Esophagus (tissue), 2 donors: ENCODE data around the gene AIMP1. TPM values are rescaled to one million over a fixed set of nuclear protein-coding genes. Genes with fewer than 3 reads are reported as not detected.

Experiments
- H3K27ac ChIP-seq, 2 donors: one replicate each; pipeline ENCODE4 v1.5.1; 2013; ENCODE audit warnings: low read depth in 2 of 2, mild to moderate bottlenecking in 2 of 2, inconsistent platforms in 1 of 2, low read length in 1 of 2, moderate library complexity in 1 of 2
- H3K27me3 ChIP-seq, 2 donors: one replicate each; pipeline ENCODE4 v1.6.1; 2013; ENCODE audit warnings: low read length in 2 of 2, control low read depth in 1 of 2, mild to moderate bottlenecking in 1 of 2; ENCODE audit not compliant: insufficient read depth in 2 of 2, control insufficient read depth in 1 of 2
- H3K36me3 ChIP-seq, 2 donors: one replicate each; pipeline ENCODE4 v1.6.1; 2013; ENCODE audit warnings: low read length in 1 of 2; ENCODE audit not compliant: control insufficient read depth in 2 of 2, insufficient read depth in 2 of 2
- H3K4me1 ChIP-seq, 2 donors: one replicate each; pipeline ENCODE4 v1.6.1; 2013; ENCODE audit warnings: low read length in 1 of 2; ENCODE audit not compliant: control insufficient read depth in 2 of 2, insufficient read depth in 2 of 2
- H3K4me3 ChIP-seq, 2 donors: one replicate each; pipeline ENCODE4 v1.5.1; 2013; ENCODE audit warnings: low read length in 2 of 2, mild to moderate bottlenecking in 2 of 2, low read depth in 1 of 2, moderate library complexity in 1 of 2
- H3K9me3 ChIP-seq, 2 donors: one replicate each; pipeline ENCODE4 v1.6.1; 2013; ENCODE audit warnings: mild to moderate bottlenecking in 2 of 2, low read depth in 1 of 2, low read length in 1 of 2, moderate library complexity in 1 of 2; ENCODE audit not compliant: control insufficient read depth in 2 of 2, insufficient read depth in 1 of 2
- WGBS, 2 donors: extraction: QIAGEN DNeasy Blood & Tissue Kit; methylation state at CpG; one replicate each; pipeline ENCODE4 v1.1.7; 2013; 5-methylcytosine and 5-hydroxymethylcytosine counted together
- polyA plus RNA-seq, 2 donors: library from polyadenylated mRNA; stranded (reverse); fragments of 200-250 nt; gene quantifications; one replicate each; pipeline ENCODE4 v1.2.3, GENCODE V29; 2013
- donor health status: healthy with polysubstance abuse.
- donor health status: Bipolar disorder and iron deficiency.

The AIMP1 gene
- polyA plus RNA-seq, 2 donors = 25.0 to 26.9 TPM

DNA sequence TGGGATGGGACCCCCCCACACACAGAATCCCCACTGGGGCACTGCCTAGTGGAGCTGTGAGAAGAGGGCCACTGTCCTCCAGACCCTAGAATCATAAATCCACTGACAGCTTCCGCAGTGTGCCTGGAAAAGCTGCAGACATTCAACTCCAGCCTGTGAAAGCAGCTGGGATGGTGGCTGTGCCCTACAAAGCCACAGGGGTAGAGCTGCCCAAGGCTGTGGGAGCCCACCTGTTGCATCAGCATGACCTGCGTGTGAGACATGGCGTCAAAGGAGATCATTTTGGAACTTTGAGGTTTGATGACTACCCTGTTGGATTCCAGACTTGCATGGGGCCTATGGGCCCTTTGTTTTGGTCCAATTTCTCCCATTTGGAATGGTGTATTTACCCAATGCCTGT lies 22.3 kb downstream of the AIMP1 start:
- no peaks in the 10 kb centered on the region for H3K4me1 ChIP-seq
- H3K36me3 ChIP-seq = peaks cover 11 to 12% of the 10 kb centered on the region in 2 donors
- H3K27me3 ChIP-seq = no peaks in the 10 kb centered on the region
- no peaks in the 10 kb centered on the region for H3K9me3 ChIP-seq
- no peak overlapping the region for H3K27ac ChIP-seq
- H3K4me3 ChIP-seq = no peak overlapping the region
- 97 to 100% methylated on average over 3 of the region's 3 CpGs for WGBS, 2 donors

DNA sequence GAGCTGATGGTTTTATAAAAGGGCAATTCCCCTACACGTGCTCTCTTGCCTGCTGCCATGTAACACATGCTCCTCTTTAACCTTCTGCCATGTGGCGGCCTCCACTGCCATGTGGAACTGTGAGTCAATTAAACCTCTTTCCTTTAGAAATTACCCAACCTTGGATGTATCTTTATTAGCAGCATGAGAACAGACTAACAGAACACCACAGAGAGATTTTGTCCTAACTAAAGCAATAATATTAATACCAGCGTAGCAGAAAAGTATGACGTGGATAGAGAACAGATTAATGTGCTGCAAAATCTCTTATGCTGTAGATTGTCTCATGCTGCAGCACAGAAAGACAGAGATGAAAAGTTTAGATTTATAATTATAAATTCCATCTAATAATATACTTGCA lies 23.1 kb downstream of the AIMP1 start:
- Histone ChIP-seq H3K4me3 (no peak overlapping the region), H3K36me3 (peaks cover 11 to 12% of the 10 kb centered on the region in 2 donors), H3K4me1 (no peaks in the 10 kb centered on the region), H3K27ac (no peak overlapping the region), H3K27me3 (no peaks in the 10 kb centered on the region), H3K9me3 (no peaks in the 10 kb centered on the region)
- WGBS, 2 donors = 91 to 96% methylated on average over 4 of the region's 4 CpGs

DNA sequence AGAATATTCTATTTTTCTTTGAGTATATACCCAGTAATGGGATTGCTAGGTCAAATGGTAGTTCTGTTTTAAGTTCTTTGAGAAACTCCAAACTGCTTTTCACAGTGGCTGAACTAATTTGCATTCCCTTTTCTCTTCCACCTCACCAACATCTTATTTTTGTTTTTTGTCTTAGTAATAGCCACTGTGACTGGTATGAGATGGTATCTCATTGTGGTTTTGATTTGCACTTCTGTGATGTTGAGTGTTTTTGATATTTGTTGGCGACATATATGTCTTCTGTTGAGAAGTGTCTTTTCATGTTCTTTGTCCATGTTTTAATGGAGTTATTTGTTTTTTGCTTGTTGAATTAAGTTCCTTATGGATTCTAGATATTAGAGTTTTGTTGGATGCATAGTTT lies 24.4 kb downstream of the AIMP1 start:
- H3K9me3 ChIP-seq = no peaks in the 10 kb centered on the region
- H3K4me1 ChIP-seq = no peaks in the 10 kb centered on the region
- peaks cover 8 to 12% of the 10 kb centered on the region in 2 donors for H3K36me3 ChIP-seq
- no peaks in the 10 kb centered on the region for H3K27me3 ChIP-seq
- H3K4me3 ChIP-seq = no peak overlapping the region
- 85 to 91% methylated on average over 1 of the region's 1 CpG for WGBS, 2 donors
- no peak overlapping the region for H3K27ac ChIP-seq

DNA sequence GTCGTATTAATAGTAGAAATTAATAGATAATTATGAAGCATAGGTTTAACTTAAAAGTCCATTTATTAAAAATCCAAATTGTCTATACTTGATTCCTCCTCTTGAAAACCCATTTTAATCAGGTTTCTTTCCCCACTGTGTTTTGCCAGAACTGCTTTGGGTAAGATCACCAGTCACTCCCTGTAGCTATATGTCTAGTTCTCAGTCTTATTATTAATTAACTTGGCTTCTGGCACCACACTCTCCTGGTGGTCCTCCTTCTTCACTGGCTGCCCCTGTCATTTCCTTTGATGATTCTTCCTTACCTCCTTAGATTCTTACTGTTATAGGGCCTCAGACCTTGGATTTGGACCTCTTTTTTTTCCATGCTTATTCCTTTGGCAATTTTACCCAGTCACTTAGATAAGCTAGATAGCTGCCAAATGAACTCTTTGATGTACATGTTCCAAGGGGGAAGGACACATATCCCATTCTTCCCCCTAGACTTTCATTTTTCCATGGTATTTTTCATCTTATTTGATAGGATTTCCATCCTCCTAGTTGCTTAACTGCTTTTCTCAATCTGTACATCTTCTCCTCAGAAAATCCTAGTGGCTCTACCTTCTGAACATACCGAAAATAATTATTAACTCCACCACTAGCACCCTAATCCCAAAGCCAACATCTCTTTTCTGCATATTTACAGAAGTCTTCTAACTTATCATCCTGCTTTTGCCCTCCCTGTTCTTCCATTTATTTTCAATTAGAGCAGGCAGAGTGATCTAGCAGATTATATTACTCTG lies 27.7 kb downstream of the AIMP1 start:
- H3K4me1 ChIP-seq = no peaks in the 10 kb centered on the region
- peaks cover 0 to 2% of the 10 kb centered on the region in 2 donors for H3K36me3 ChIP-seq
- no peaks in the 10 kb centered on the region for H3K9me3 ChIP-seq
- H3K4me3 ChIP-seq = no peak overlapping the region
- no peaks in the 10 kb centered on the region for H3K27me3 ChIP-seq
- no peak overlapping the region for H3K27ac ChIP-seq
- 87 to 89% methylated on average over 2 of the region's 2 CpGs for WGBS, 2 donors

DNA sequence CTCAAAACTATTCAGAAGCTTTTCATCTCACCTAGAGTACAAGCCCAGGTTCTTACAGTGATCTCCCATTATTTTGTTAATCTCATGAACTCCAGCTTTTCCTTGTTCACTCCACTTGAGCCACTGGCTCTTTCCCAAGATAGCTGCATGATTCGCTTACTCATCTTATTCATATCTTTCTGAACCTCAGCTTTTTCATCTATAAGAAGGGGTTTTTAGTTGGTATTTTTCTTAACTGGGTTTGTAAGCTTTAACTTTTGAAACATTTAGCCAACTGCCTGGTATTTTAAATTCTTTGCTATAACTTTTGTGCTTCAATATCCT lies 28.3 kb downstream of the AIMP1 start:
- no peaks in the 10 kb centered on the region for H3K27me3 ChIP-seq
- no peak overlapping the region for H3K4me3 ChIP-seq
- H3K36me3 ChIP-seq = peaks cover 0 to 2% of the 10 kb centered on the region in 2 donors
- H3K27ac ChIP-seq = no peak overlapping the region
- H3K9me3 ChIP-seq = no peaks in the 10 kb centered on the region
- no peaks in the 10 kb centered on the region for H3K4me1 ChIP-seq
- 68 to 78% methylated on average over 1 of the region's 1 CpG for whole genome bisulfite sequencing, 2 donors

- H3K9me3 ChIP-seq = no peaks in the 10 kb centered on the region
- no peaks in the 10 kb centered on the region for H3K27me3 ChIP-seq
- H3K4me3 ChIP-seq = no peak overlapping the region
- no peaks in the 10 kb centered on the region for H3K4me1 ChIP-seq
- H3K36me3 ChIP-seq = peaks cover 0 to 2% of the 10 kb centered on the region in 2 donors
- no peak overlapping the region for H3K27ac ChIP-seq
- 90 to 98% methylated on average over 1 of the region's 1 CpG for WGBS, 2 donors
Observed at GRCh38 chr4:106347167-106347566, 30.8 kb downstream of the AIMP1 start.

- no peak overlapping the region for H3K4me3 ChIP-seq
- peaks cover 0 to 2% of the 10 kb centered on the region in 2 donors for H3K36me3 ChIP-seq
- no peaks in the 10 kb centered on the region for H3K27me3 ChIP-seq
- no peaks in the 10 kb centered on the region for H3K4me1 ChIP-seq
- no peaks in the 10 kb centered on the region for H3K9me3 ChIP-seq
- H3K27ac ChIP-seq = no peak overlapping the region
Observed at GRCh38 chr4:106351016-106351415, 34.7 kb downstream of the AIMP1 start.

GRCh38 chr4:106353786-106354185 lies 37.4 kb downstream of the AIMP1 start:
- Histone ChIP-seq H3K4me1 (no peaks in the 10 kb centered on the region), H3K9me3 (no peaks in the 10 kb centered on the region), H3K4me3 (no peak overlapping the region), H3K36me3 (no peaks in the 10 kb centered on the region), H3K27ac (no peak overlapping the region), H3K27me3 (no peaks in the 10 kb centered on the region)
- 96 to 100% methylated on average over 1 of the region's 1 CpG for WGBS, 2 donors

DNA sequence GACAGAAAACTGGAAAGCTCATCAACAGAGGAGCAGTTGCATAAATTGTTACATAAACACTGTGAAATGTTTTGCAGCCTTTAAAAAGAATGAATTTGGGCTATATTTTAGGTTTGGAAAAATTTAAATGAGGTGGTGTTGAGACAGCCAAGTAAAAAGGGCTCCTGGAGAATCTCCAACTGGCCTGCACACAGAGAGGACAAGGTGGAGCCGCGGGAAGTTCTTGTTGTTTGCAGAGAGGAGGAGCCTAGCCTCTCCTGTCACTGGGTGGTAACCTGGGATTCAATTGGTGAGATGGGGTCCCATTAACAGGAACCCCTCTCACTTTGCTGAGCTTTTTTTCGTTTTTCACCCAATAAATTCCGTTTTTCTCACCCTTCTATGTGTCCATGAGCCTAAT lies 38.8 kb downstream of the AIMP1 start:
- Histone ChIP-seq H3K4me1 (no peaks in the 10 kb centered on the region), H3K9me3 (no peaks in the 10 kb centered on the region), H3K27me3 (no peaks in the 10 kb centered on the region), H3K36me3 (no peaks in the 10 kb centered on the region), H3K4me3 (no peak overlapping the region), H3K27ac (no peak overlapping the region)
- 54 to 66% methylated on average over 4 of the region's 4 CpGs for WGBS, 2 donors

GRCh38 chr4:106358899-106359298 lies 42.5 kb downstream of the AIMP1 start:
- Histone ChIP-seq H3K4me1 (no peaks in the 10 kb centered on the region), H3K27me3 (no peaks in the 10 kb centered on the region), H3K36me3 (no peaks in the 10 kb centered on the region), H3K9me3 (no peaks in the 10 kb centered on the region), H3K4me3 (no peak overlapping the region), H3K27ac (no peak overlapping the region)
- 79 to 91% methylated on average over 1 of the region's 1 CpG for WGBS, 2 donors
